Measurements from ENCODE around the gene STARD9. TPM values are rescaled to one million over a fixed set of nuclear protein-coding genes. Genes with fewer than 3 reads are reported as not detected.

STARD9 gene
- total RNA-seq, 1 donor from 2014 or later, result 5.7 TPM

- DNase-seq (ENCODE audit: low read depth), result peak; percentile 32
- Histone ChIP-seq H3K36me3 (ENCODE audit: control insufficient read depth, insufficient read depth, low read length) (no peaks in the 10 kb centered on the region), H3K27me3 (ENCODE audit: control insufficient read depth, insufficient read depth, low read length) (no peaks in the 10 kb centered on the region), H3K4me3 (ENCODE audit: low read depth, low read length) (no peak overlapping the region)
- peak; percentile 78 for TF ChIP-seq CTCF (IDR thresholded peaks at IDR 0.05; ENCODE audit: insufficient read depth, low read length, poor library complexity, severe bottlenecking)
Measured at GRCh38 chr15:42650208-42651066, 75.0 kb downstream of the STARD9 start.

- Histone ChIP-seq H3K36me3 (ENCODE audit: control insufficient read depth, insufficient read depth, low read length) (peaks cover 1% of the 10 kb centered on the region), H3K4me3 (ENCODE audit: low read depth, low read length) (no peak overlapping the region), H3K27me3 (ENCODE audit: control insufficient read depth, insufficient read depth, low read length) (no peaks in the 10 kb centered on the region)
- no peak for DNase-seq (ENCODE audit: low read depth)
- TF ChIP-seq CTCF (IDR thresholded peaks at IDR 0.05; ENCODE audit: insufficient read depth, low read length, poor library complexity, severe bottlenecking), result no peak
Measured at GRCh38 chr15:42665827-42666226, 90.4 kb downstream of the STARD9 start.

GRCh38 chr15:42667855-42668254 lies 92.4 kb downstream of the STARD9 start:
- no peak for TF ChIP-seq CTCF (IDR thresholded peaks at IDR 0.05; ENCODE audit: insufficient read depth, low read length, poor library complexity, severe bottlenecking)
- no peak for DNase-seq (ENCODE audit: low read depth)
- H3K27me3 ChIP-seq (ENCODE audit: control insufficient read depth, insufficient read depth, low read length), result no peaks in the 10 kb centered on the region
- peaks cover 1% of the 10 kb centered on the region for H3K36me3 ChIP-seq (ENCODE audit: control insufficient read depth, insufficient read depth, low read length)
- no peak overlapping the region for H3K4me3 ChIP-seq (ENCODE audit: low read depth, low read length)

- Histone ChIP-seq H3K36me3 (ENCODE audit: control insufficient read depth, insufficient read depth, low read length) (peaks cover 1% of the 10 kb centered on the region), H3K27me3 (ENCODE audit: control insufficient read depth, insufficient read depth, low read length) (no peaks in the 10 kb centered on the region), H3K4me3 (ENCODE audit: low read depth, low read length) (no peak overlapping the region)
- TF ChIP-seq CTCF (IDR thresholded peaks at IDR 0.05; ENCODE audit: insufficient read depth, low read length, poor library complexity, severe bottlenecking), result no peak
- no peak for DNase-seq (ENCODE audit: low read depth)
Measured at GRCh38 chr15:42670451-42670850, 95.0 kb downstream of the STARD9 start.

GRCh38 chr15:42672444-42672843 lies 97.0 kb downstream of the STARD9 start:
- no peak for DNase-seq (ENCODE audit: low read depth)

More at GRCh38 chr15:42672444-42672843, 97.0 kb downstream of the STARD9 start:
- Histone ChIP-seq H3K4me3 (ENCODE audit: low read depth, low read length) (no peak overlapping the region), H3K27me3 (ENCODE audit: control insufficient read depth, insufficient read depth, low read length) (no peaks in the 10 kb centered on the region), H3K36me3 (ENCODE audit: control insufficient read depth, insufficient read depth, low read length) (peaks cover 1% of the 10 kb centered on the region)
- TF ChIP-seq CTCF (IDR thresholded peaks at IDR 0.05; ENCODE audit: insufficient read depth, low read length, poor library complexity, severe bottlenecking), result no peak

Measured in kidney epithelial cell (primary cell).